ENCODE data around the gene MPPED2.

- TF ChIP-seq, protein P1, sequence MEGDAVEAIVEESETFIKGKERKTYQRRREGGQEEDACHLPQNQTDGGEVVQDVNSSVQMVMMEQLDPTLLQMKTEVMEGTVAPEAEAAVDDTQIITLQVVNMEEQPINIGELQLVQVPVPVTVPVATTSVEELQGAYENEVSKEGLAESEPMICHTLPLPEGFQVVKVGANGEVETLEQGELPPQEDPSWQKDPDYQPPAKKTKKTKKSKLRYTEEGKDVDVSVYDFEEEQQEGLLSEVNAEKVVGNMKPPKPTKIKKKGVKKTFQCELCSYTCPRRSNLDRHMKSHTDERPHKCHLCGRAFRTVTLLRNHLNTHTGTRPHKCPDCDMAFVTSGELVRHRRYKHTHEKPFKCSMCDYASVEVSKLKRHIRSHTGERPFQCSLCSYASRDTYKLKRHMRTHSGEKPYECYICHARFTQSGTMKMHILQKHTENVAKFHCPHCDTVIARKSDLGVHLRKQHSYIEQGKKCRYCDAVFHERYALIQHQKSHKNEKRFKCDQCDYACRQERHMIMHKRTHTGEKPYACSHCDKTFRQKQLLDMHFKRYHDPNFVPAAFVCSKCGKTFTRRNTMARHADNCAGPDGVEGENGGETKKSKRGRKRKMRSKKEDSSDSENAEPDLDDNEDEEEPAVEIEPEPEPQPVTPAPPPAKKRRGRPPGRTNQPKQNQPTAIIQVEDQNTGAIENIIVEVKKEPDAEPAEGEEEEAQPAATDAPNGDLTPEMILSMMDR (IDR thresholded peaks at IDR 0.05) = no peak
- TF ChIP-seq POLR2A (IDR thresholded peaks at IDR 0.05) = no peak
Measured at GRCh38 chr11:30414806-30415205, 171.3 kb downstream of the MPPED2 start.
